Fibroblast of lung (primary cell): ENCODE results near the gene LNPEP. TPM values are rescaled to one million over a fixed set of nuclear protein-coding genes. Genes with fewer than 3 reads are reported as not detected.

Experiments
- DNase-seq, 2 donors: peaks; one replicate each; pipeline versions ENCODE4 v3.0.0 to v3.0.0-alpha.2; 2010; ENCODE audit warnings: low read depth in 2 of 2
- H2AFZ ChIP-seq: 2 replicates; pipeline ENCODE4 v1.5.1; 2012; ENCODE audit warnings: low read length, control low read depth, inconsistent platforms
- H3K27ac ChIP-seq: 2 replicates; pipeline ENCODE4 v1.5.1; 2011; ENCODE audit warnings: low read length, control low read depth; ENCODE audit not compliant: insufficient read depth
- H3K27me3 ChIP-seq: 2 replicates; pipeline ENCODE4 v1.5.1; 2011; ENCODE audit warnings: mild to moderate bottlenecking, low read length; ENCODE audit not compliant: control insufficient read depth, insufficient read depth
- H3K36me3 ChIP-seq: 2 replicates; pipeline ENCODE4 v1.5.1; 2011; ENCODE audit warnings: low read length; ENCODE audit not compliant: control insufficient read depth, insufficient read depth
- H3K4me1 ChIP-seq: 2 replicates; pipeline ENCODE4 v1.5.1; 2011; ENCODE audit warnings: low read length; ENCODE audit not compliant: control insufficient read depth, insufficient read depth; ENCODE audit errors: extremely low read depth
- H3K4me2 ChIP-seq: 2 replicates; pipeline ENCODE4 v1.5.1; 2011; ENCODE audit warnings: low read length, control low read depth; ENCODE audit not compliant: insufficient read depth; ENCODE audit errors: extremely low read depth
- H3K4me3 ChIP-seq, 4 experiments: fragments of 200-600 bp in 1 of 4; sonication (generic) in 1 of 4; replicated peaks in 1 of 4; 2 replicates each; pipeline ENCODE4 v1.5.1; 2011 to 2016; ENCODE audit warnings: low read length in 4 of 4, low read depth in 3 of 4, mild to moderate bottlenecking in 3 of 4, control low read depth in 2 of 4, inconsistent platforms in 1 of 4, mixed read lengths in 1 of 4; ENCODE audit not compliant: insufficient read depth in 1 of 4; ENCODE audit errors: control extremely low read depth in 1 of 4
- H3K79me2 ChIP-seq: 2 replicates; pipeline ENCODE4 v1.5.1; 2012; ENCODE audit warnings: mild to moderate bottlenecking, low read length, inconsistent platforms; ENCODE audit not compliant: control insufficient read depth, insufficient read depth
- H3K9ac ChIP-seq: 2 replicates; pipeline ENCODE4 v1.5.1; 2011; ENCODE audit warnings: mild to moderate bottlenecking, low read length, control low read depth; ENCODE audit not compliant: insufficient read depth
- H3K9me3 ChIP-seq: 2 replicates; pipeline ENCODE4 v1.5.1; 2012; ENCODE audit warnings: low read depth, low read length; ENCODE audit not compliant: control insufficient read depth, insufficient read depth
- H4K20me1 ChIP-seq: 2 replicates; pipeline ENCODE4 v1.5.1; 2011; ENCODE audit warnings: low read length; ENCODE audit not compliant: control insufficient read depth, insufficient read depth; ENCODE audit errors: extremely low read depth
- EZH2 ChIP-seq: IDR thresholded peaks from 2 replicates; pipeline ENCODE4 v1.5.1; 2012; ENCODE audit warnings: low read length, control low read depth, mild to moderate bottlenecking; ENCODE audit errors: missing control alignments
- polyA plus RNA-seq, 2 donors: library from polyadenylated mRNA; depleted of rRNA in 1 of 2; stranded (reverse) in 1 of 2; unstranded in 1 of 2; fragments of >200 nt; gene quantifications; 2 replicates each; pipeline ENCODE4 v1.2.1, GENCODE V29; 2011 to 2012; ENCODE audit warnings: missing spikeins in 1 of 2
- total RNA-seq: library from RNA; depleted of rRNA; stranded (reverse); fragments of >200 nt; gene quantifications from 2 replicates; pipeline ENCODE4 v1.2.1, GENCODE V29; 2014
- TF ChIP-seq, protein P1 (sequence below), 2 donors: IDR thresholded peaks in 1 of 2; conservative IDR thresholded peaks in 1 of 2; 1 replicate in 1 of 2; 2 replicates in 1 of 2; pipeline ENCODE4 v1.5.1; 2011 to 2012; ENCODE audit warnings: low read length in 2 of 2, control low read depth in 1 of 2, inconsistent platforms in 1 of 2, low read depth in 1 of 2, mild to moderate bottlenecking in 1 of 2

Gene LNPEP
- total and polyA plus RNA-seq, 2 donors (not counting 1 experiment from before 2014, with no cell fraction given) = 19.5 to 26.1 TPM

DNA sequence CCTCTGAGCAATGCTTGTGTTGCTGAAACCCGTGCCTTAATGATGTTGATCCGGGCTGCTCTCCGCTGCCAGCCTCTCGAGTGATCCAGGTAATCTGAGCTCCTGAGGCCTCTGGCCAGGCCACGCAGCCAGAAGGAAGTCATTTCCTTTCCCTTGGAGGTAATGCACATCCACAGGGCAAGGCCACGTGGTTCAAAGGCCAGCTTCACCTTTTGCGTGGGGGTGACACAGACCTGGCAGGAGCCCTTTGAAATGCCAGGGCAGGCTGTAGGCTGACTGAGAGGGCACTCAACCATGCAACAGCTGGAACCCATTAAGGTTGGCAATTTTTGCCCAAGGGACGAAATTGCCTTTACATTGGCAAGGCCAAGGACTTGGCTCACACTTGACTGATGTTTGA, 126.2 kb downstream of the LNPEP start:
- TF ChIP-seq, protein P1, sequence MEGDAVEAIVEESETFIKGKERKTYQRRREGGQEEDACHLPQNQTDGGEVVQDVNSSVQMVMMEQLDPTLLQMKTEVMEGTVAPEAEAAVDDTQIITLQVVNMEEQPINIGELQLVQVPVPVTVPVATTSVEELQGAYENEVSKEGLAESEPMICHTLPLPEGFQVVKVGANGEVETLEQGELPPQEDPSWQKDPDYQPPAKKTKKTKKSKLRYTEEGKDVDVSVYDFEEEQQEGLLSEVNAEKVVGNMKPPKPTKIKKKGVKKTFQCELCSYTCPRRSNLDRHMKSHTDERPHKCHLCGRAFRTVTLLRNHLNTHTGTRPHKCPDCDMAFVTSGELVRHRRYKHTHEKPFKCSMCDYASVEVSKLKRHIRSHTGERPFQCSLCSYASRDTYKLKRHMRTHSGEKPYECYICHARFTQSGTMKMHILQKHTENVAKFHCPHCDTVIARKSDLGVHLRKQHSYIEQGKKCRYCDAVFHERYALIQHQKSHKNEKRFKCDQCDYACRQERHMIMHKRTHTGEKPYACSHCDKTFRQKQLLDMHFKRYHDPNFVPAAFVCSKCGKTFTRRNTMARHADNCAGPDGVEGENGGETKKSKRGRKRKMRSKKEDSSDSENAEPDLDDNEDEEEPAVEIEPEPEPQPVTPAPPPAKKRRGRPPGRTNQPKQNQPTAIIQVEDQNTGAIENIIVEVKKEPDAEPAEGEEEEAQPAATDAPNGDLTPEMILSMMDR (conservative IDR thresholded peaks at IDR 0.05 in 1 of 2, IDR thresholded peaks at IDR 0.05 in 1 of 2; ENCODE audit: low read depth in 1 of 2, low read length in 2 of 2) = no peak
- no peak for TF ChIP-seq EZH2
- Histone ChIP-seq H3K9ac (no peak overlapping the region), H3K4me3 (no peak overlapping the region)

GRCh38 chr5:97063251-97063650, 127.4 kb downstream of the LNPEP start:
- TF ChIP-seq EZH2 = no peak
- TF ChIP-seq, protein P1 (conservative IDR thresholded peaks at IDR 0.05 in 1 of 2, IDR thresholded peaks at IDR 0.05 in 1 of 2; ENCODE audit: low read depth in 1 of 2, low read length in 2 of 2) = no peak
- no peak for DNase-seq
- no peak overlapping the region for H3K27ac ChIP-seq
- H2AFZ ChIP-seq = no peak overlapping the region
- H4K20me1 ChIP-seq = no peaks in the 10 kb centered on the region
- H3K4me3 ChIP-seq = no peak overlapping the region
- H3K4me2 ChIP-seq = no peak overlapping the region
- no peaks in the 10 kb centered on the region for H3K4me1 ChIP-seq
- no peaks in the 10 kb centered on the region for H3K79me2 ChIP-seq
- H3K9ac ChIP-seq = no peak overlapping the region
- no peaks in the 10 kb centered on the region for H3K9me3 ChIP-seq
- no peaks in the 10 kb centered on the region for H3K36me3 ChIP-seq
- no peaks in the 10 kb centered on the region for H3K27me3 ChIP-seq

More for the DNA sequence above, 126.2 kb downstream of the LNPEP start:
- no peak overlapping the region for H3K27ac ChIP-seq
- no peaks in the 10 kb centered on the region for H3K9me3 ChIP-seq
- no peaks in the 10 kb centered on the region for H3K4me1 ChIP-seq
- H3K79me2 ChIP-seq = no peaks in the 10 kb centered on the region
- no peak for DNase-seq
- H2AFZ ChIP-seq = no peak overlapping the region
- H3K36me3 ChIP-seq = no peaks in the 10 kb centered on the region
- H3K4me2 ChIP-seq = no peak overlapping the region
- H3K27me3 ChIP-seq = no peaks in the 10 kb centered on the region
- no peaks in the 10 kb centered on the region for H4K20me1 ChIP-seq

GRCh38 chr5:97065475-97065874, 129.6 kb downstream of the LNPEP start:
- H3K4me2 ChIP-seq = no peak overlapping the region
- no peak for DNase-seq
- H2AFZ ChIP-seq = no peak overlapping the region
- H3K9me3 ChIP-seq = no peaks in the 10 kb centered on the region
- H3K79me2 ChIP-seq = no peaks in the 10 kb centered on the region
- no peaks in the 10 kb centered on the region for H3K27me3 ChIP-seq
- no peaks in the 10 kb centered on the region for H4K20me1 ChIP-seq
- TF ChIP-seq, protein P1 (conservative IDR thresholded peaks at IDR 0.05 in 1 of 2, IDR thresholded peaks at IDR 0.05 in 1 of 2; ENCODE audit: low read depth in 1 of 2, low read length in 2 of 2) = no peak
- TF ChIP-seq EZH2 = no peak
- no peak overlapping the region for H3K9ac ChIP-seq
- no peaks in the 10 kb centered on the region for H3K4me1 ChIP-seq
- no peak overlapping the region for H3K4me3 ChIP-seq
- H3K36me3 ChIP-seq = no peaks in the 10 kb centered on the region
- H3K27ac ChIP-seq = no peak overlapping the region
